ENCODE measurements around the gene GPC3.

- TF ChIP-seq CTCF (IDR thresholded peaks at IDR 0.05) = no peak
- TF ChIP-seq EZH2 (IDR thresholded peaks at IDR 0.05) = no peak
- TF ChIP-seq EZH2phosphoT487 (IDR thresholded peaks at IDR 0.05) = no peak
Observed at GRCh38 chrX:133947996-133948395, 37.4 kb downstream of the GPC3 start.
